GM12892 (cell line): ENCODE results near the gene CIC.

Experiments
- POLR2A ChIP-seq: IDR thresholded peaks from 2 replicates; pipeline ENCODE4 v1.6.1; 2011; ENCODE audit warnings: low read depth, low read length, control low read depth
- POLR2AphosphoS5 ChIP-seq: IDR thresholded peaks from 2 replicates; pipeline ENCODE4 v1.6.1; 2011; ENCODE audit warnings: low read depth, low read length, control low read depth

DNA sequence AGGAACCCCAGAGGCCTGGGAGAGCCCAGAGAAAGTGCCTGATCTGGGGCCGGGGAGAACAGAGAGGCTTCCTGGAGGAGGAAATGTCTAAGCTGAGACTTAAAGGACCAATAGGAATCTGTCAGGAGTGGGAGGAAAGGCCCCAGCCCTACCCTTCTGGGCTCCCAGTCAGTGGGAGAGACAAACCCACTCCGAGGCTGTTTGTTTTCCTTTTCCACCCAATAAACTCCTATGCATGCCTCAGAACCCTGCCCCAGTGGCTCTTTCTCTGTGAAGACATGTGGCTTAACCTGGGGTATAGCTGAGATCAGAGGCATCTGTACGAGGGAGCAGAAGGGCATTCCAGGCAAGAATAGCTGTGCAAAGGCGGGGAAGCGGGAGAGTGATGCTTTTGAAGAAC, 58.3 kb downstream of the CIC start:
- no peak for TF ChIP-seq POLR2AphosphoS5
- TF ChIP-seq POLR2A: no peak
